Loucy (cell line): ENCODE data around the gene RXRA.

Experiments used
- H2AFZ ChIP-seq: fragments of 200-600 bp; sonication (generic); 2 replicates; pipeline ENCODE4 v1.6.0; 2016; ENCODE audit warnings: antibody characterized with exemption, mild to moderate bottlenecking, low read length, moderate library complexity
- H3F3A ChIP-seq: fragments of 200-600 bp; 2 replicates; pipeline ENCODE4 v1.6.0; 2016; ENCODE audit warnings: antibody characterized with exemption, low read depth, mild to moderate bottlenecking
- H3K27me3 ChIP-seq: fragments of 200-600 bp; sonication (generic); 2 replicates; pipeline ENCODE4 v1.6.1; 2014; ENCODE audit warnings: low read length, mild to moderate bottlenecking; ENCODE audit not compliant: insufficient read depth, poor library complexity, severe bottlenecking
- H3K36me3 ChIP-seq: fragments of 200-600 bp; sonication (generic); 2 replicates; pipeline ENCODE4 v1.6.1; 2016; ENCODE audit warnings: low read length; ENCODE audit not compliant: insufficient read depth
- H3K4me1 ChIP-seq: fragments of 200-600 bp; sonication (generic); 2 replicates; pipeline ENCODE4 v1.5.1; 2014; ENCODE audit warnings: low read length, mild to moderate bottlenecking; ENCODE audit not compliant: insufficient read depth, poor library complexity, severe bottlenecking
- H3K4me2 ChIP-seq: fragments of 200-600 bp; sonication (generic); 2 replicates; pipeline ENCODE4 v1.6.0; 2014; ENCODE audit warnings: antibody characterized with exemption, low read length, low read depth, mild to moderate bottlenecking; ENCODE audit not compliant: poor library complexity, severe bottlenecking
- H3K4me3 ChIP-seq: fragments of 200-600 bp; sonication (generic); 2 replicates; pipeline ENCODE4 v1.5.1; 2014; ENCODE audit warnings: low read length, mild to moderate bottlenecking, mixed read lengths; ENCODE audit not compliant: poor library complexity, severe bottlenecking
- H3K79me2 ChIP-seq: fragments of 200-600 bp; sonication (generic); 2 replicates; pipeline ENCODE4 v1.6.1; 2014; ENCODE audit warnings: low read length; ENCODE audit not compliant: insufficient read depth
- H3K9ac ChIP-seq: fragments of 200-600 bp; sonication (generic); 2 replicates; pipeline ENCODE4 v1.6.0; 2014; ENCODE audit warnings: mild to moderate bottlenecking, low read depth, low read length, moderate library complexity; ENCODE audit not compliant: poor library complexity, severe bottlenecking
- H3K9me2 ChIP-seq: fragments of 200-600 bp; sonication (generic); replicated peaks from 2 replicates; pipeline ENCODE4 v1.6.1; 2016; ENCODE audit warnings: low read depth, low read length, mixed read lengths
- H3K9me3 ChIP-seq: fragments of 200-600 bp; sonication (generic); 2 replicates; pipeline ENCODE4 v1.6.1; 2014; ENCODE audit warnings: mild to moderate bottlenecking, antibody characterized with exemption, low read length, low read depth; ENCODE audit not compliant: insufficient read depth
- H4K20me1 ChIP-seq: fragments of 200-600 bp; sonication (generic); 2 replicates; pipeline ENCODE4 v1.6.0; 2014; ENCODE audit warnings: antibody characterized with exemption, low read length, mild to moderate bottlenecking; ENCODE audit not compliant: insufficient read depth, poor library complexity, severe bottlenecking
- CTCF ChIP-seq: fragments of 200-600 bp; sonication (generic); conservative IDR thresholded peaks from 2 replicates; pipeline ENCODE4 v1.5.1; 2014; ENCODE audit warnings: mild to moderate bottlenecking, antibody characterized with exemption, low read length
- EZH2phosphoT487 ChIP-seq: fragments of 200-600 bp; IDR thresholded peaks from 2 replicates; pipeline ENCODE4 v1.6.1; 2018; ENCODE audit warnings: antibody characterized with exemption, mild to moderate bottlenecking, moderate library complexity, borderline replicate concordance

RXRA gene

GRCh38 chr9:134286471-134287245 lies 39.6 kb upstream of the RXRA start:
- Histone ChIP-seq H3K4me2 (peak overlapping the region; percentile 90), H3K27me3 (no peaks in the 10 kb centered on the region), H2AFZ (peak overlapping the region; percentile 60; the same call in 1 of the 2 replicates), H3K9me3 (no peaks in the 10 kb centered on the region), H3K9ac (peak overlapping the region; percentile 90), H3K79me2 (no peaks in the 10 kb centered on the region), H3K4me3 (peak overlapping the region; percentile 74), H3F3A (no peaks in the 10 kb centered on the region), H3K9me2 (no peaks in the 10 kb centered on the region), H3K4me1 (peaks cover 25% of the 10 kb centered on the region), H4K20me1 (no peaks in the 10 kb centered on the region), H3K36me3 (no peaks in the 10 kb centered on the region)
- TF ChIP-seq CTCF: no peak
- TF ChIP-seq EZH2phosphoT487: no peak

GRCh38 chr9:134287591-134288491 lies 38.4 kb upstream of the RXRA start:
- no peaks in the 10 kb centered on the region for H3F3A ChIP-seq
- TF ChIP-seq EZH2phosphoT487 (no peak), CTCF (no peak)
- peak overlapping the region; percentile 85 for H3K9ac ChIP-seq
- no peaks in the 10 kb centered on the region for H3K9me2 ChIP-seq
- no peak overlapping the region for H2AFZ ChIP-seq
- peak overlapping the region; percentile 80 for H3K4me2 ChIP-seq
- H3K4me1 ChIP-seq: peaks cover 25% of the 10 kb centered on the region
- no peaks in the 10 kb centered on the region for H3K27me3 ChIP-seq
- no peaks in the 10 kb centered on the region for H3K36me3 ChIP-seq
- H3K9me3 ChIP-seq: no peaks in the 10 kb centered on the region
- no peaks in the 10 kb centered on the region for H4K20me1 ChIP-seq
- H3K79me2 ChIP-seq: no peaks in the 10 kb centered on the region
- H3K4me3 ChIP-seq: peak overlapping the region; percentile 74

GRCh38 chr9:134288746-134289145 lies 37.5 kb upstream of the RXRA start:
- Histone ChIP-seq H3K27me3 (no peaks in the 10 kb centered on the region), H2AFZ (no peak overlapping the region), H3K4me1 (peaks cover 25% of the 10 kb centered on the region), H3K36me3 (no peaks in the 10 kb centered on the region), H3K4me3 (peak overlapping the region; percentile 74), H3K4me2 (peak overlapping the region; percentile 80), H3K79me2 (no peaks in the 10 kb centered on the region), H3K9me2 (no peaks in the 10 kb centered on the region), H4K20me1 (no peaks in the 10 kb centered on the region), H3K9ac (peak overlapping the region; percentile 85), H3K9me3 (no peaks in the 10 kb centered on the region), H3F3A (no peaks in the 10 kb centered on the region)
- no peak for TF ChIP-seq CTCF
- no peak for TF ChIP-seq EZH2phosphoT487
